Stimulated activated CD4-positive, alpha-beta T cell treated with anti-CD3 and anti-CD28 coated beads, Interleukin-4, amount 100 ng/mL, for 4 hours (primary cell): ENCODE measurements around the gene STING1.

ENCODE experiments used
- DNase-seq, 2 experiments: peaks; one replicate each; pipeline ENCODE4 v3.0.0-alpha.2; 2020

The STING1 gene

GRCh38 chr5:139431706-139432105 lies 50.9 kb downstream of the STING1 start:
- no peak for DNase-seq

- DNase-seq, result no peak
Observed at GRCh38 chr5:139430015-139430414, 52.5 kb downstream of the STING1 start.

GRCh38 chr5:139426203-139426885 lies 56.2 kb downstream of the STING1 start:
- no peak for DNase-seq
